PC-3 (cell line): ENCODE results near the gene NCF1.
"Not testable (repeated sequence)": the region's sequence is repeated elsewhere in the genome, so short reads cannot be mapped to it uniquely, and the experiment has no call there.

Experiments
- CTCF ChIP-seq: fragments of 300-600 bp; sonication (generic); conservative IDR thresholded peaks from 2 replicates; pipeline ENCODE4 v1.5.1; 2017; ENCODE audit warnings: antibody characterized with exemption, low read depth, mild to moderate bottlenecking, low read length
- EZH2 ChIP-seq: fragments of 300-600 bp; sonication (generic); IDR thresholded peaks from one replicate; pipeline ENCODE4 v1.6.1; 2017; ENCODE audit warnings: antibody characterized with exemption, mild to moderate bottlenecking, low read length; ENCODE audit not compliant: unreplicated experiment
- EZH2phosphoT487 ChIP-seq: fragments of 300-600 bp; sonication (generic); IDR thresholded peaks from 2 replicates; pipeline ENCODE4 v1.6.1; 2018; ENCODE audit warnings: mild to moderate bottlenecking, antibody characterized with exemption, low read length, borderline replicate concordance

GRCh38 chr7:74739974-74740703 is 33.7 kb upstream of the NCF1 start:
- TF ChIP-seq CTCF, EZH2, EZH2phosphoT487: not testable (repeated sequence)
